ENCODE results near the gene AKAP12.

DNA sequence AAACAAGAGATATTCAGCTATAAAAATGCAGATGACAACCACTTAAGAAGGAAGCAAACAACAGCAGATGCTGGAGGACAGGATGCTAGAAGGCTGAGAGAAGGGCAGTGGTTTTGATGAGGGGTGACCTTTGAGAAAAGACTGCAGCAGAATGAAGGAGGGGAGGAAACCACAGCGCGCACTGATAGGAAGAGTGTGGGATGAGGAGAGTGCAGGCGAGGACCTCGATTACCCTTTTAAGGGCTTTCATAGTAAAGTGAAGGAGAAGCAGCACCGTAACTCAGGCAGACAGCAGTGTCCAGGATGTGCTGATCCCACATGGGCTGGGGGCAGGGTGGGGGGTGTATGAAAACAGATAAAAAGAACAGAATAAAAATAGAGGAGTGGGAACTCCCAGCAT lies 132.4 kb downstream of the AKAP12 start:
- TF ChIP-seq, protein P1, sequence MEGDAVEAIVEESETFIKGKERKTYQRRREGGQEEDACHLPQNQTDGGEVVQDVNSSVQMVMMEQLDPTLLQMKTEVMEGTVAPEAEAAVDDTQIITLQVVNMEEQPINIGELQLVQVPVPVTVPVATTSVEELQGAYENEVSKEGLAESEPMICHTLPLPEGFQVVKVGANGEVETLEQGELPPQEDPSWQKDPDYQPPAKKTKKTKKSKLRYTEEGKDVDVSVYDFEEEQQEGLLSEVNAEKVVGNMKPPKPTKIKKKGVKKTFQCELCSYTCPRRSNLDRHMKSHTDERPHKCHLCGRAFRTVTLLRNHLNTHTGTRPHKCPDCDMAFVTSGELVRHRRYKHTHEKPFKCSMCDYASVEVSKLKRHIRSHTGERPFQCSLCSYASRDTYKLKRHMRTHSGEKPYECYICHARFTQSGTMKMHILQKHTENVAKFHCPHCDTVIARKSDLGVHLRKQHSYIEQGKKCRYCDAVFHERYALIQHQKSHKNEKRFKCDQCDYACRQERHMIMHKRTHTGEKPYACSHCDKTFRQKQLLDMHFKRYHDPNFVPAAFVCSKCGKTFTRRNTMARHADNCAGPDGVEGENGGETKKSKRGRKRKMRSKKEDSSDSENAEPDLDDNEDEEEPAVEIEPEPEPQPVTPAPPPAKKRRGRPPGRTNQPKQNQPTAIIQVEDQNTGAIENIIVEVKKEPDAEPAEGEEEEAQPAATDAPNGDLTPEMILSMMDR (IDR thresholded peaks at IDR 0.05) = no peak
- TF ChIP-seq EP300 (IDR thresholded peaks at IDR 0.05) = no peak
- no peak for TF ChIP-seq RAD21 (conservative IDR thresholded peaks at IDR 0.05 in 1 of 2, IDR thresholded peaks at IDR 0.05 in 1 of 2)
- no peak for TF ChIP-seq EHMT2 (IDR thresholded peaks at IDR 0.05; ENCODE audit: low read depth)
